HG02973 (cell line): Measurements from ENCODE around the gene ZNF608.

Experiments
- ATAC-seq: cut with Tn5 transposase; IDR thresholded peaks from one replicate; pipeline ENCODE4 v1.9.1; 2021; ENCODE audit warnings: moderate library complexity; ENCODE audit not compliant: unreplicated experiment

ZNF608 gene

DNA sequence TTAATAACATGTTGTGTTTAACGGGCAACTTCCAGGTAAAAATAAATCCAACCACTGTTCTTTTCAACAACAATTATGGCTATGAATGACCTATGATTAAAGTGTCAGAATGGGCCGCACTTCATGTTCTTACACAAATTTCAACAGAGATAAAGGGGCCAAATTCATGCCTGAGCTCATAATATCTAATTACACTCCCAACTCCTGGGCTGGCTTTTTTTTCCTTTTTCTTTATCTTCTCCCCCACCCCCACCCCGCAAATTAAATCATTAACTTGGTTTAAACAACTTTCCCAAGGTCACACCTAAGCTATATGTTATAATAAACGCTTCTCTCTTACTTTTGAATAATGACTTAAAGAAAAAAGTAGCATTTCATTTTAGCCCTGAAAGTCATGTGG is 25.8 kb downstream of the ZNF608 start:
- ATAC-seq = no peak

DNA sequence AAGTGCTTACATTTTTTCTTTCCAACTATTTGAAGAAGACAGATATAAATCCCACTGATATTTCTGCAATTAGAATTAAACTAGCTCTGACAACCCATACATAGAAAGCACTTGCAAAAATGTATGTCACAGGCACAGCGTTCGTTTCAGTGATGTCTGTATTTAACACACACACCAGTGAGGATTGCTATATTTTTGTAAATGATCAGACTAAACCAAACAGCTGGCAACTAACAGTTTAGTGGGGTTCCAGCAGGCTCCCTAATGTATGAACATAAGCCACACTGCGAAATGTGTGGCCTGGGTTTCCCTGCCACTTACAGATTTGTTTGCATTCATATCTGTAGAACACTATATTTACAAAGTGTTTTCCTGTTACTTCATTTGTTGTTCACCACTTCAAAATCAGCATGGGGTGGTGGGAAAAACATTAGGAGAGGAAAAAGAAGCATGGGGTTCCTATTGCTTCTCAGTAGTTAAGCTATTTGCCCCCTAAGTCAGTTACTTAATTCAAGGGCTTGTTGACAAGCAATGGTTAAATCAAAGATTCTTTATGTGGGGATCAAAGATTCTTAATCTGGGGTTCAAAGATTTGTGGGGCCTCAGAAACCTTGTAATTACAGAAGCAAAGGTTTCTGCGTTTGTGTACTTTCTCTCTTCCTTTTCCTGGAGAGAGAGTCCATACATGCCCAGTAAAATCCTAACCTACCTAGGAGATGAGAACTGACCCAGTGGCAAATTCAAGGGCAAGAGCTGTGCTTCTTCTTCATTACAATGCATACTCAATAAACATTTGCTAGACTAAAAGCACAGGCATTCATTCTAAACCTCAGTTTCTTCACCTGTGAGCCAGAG is 27.1 kb downstream of the ZNF608 start:
- no peak for ATAC-seq

DNA sequence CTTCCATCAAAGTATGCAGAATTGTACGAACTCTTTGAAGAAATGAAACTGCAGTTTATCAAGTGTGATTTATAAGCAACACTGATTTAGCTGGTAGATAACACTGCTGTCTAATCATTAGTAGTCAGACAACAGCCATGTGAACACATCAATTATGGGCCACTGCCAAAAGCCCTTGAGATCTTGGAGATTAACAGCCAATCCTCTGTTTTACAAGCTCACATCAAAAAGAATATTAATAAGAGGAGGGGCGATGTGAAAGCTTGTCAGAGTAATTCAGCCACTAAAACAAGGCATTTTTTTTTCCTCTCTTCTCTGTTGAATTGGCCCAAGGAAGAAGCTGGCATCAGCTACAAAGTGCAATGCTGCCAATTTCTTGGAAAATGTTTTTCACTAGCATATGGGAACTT is 28.1 kb downstream of the ZNF608 start:
- ATAC-seq = no peak

DNA sequence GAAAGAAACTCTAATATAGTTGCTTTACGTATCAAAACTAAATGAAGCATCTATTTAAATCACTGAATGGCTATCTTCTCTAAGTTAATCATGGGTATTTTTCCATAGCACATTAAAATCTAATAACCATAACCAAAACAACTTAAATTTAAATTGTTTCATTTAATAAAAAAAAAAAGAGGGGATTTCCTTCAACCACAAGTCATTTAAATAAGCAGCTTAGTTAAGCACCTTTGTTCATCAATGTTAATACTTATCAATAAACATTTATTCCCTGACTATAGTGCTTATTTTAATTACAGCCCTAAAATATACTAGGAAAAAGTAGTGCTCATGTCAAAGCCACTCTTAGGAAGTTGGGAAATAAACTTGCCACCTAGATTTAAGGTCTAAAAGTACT is 30.3 kb downstream of the ZNF608 start:
- no peak for ATAC-seq

DNA sequence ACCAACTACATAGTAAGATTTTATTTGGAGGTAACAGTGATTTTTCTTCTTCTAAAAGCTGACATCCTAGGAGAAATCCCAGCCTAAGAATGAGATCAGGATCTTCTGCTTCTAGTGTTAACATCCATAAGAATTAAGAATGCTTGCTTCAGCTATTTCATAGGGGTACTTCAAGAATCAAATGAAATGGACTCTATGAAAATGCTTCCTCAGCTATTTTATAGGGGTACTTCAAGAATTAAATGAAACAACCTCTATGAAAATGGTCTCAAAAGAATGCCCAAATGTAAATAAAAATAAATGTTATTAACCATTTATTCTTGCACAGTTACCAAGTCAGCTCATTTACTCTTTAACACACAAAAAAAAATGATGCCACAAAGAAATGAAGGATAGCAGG is 31.5 kb downstream of the ZNF608 start:
- ATAC-seq = no peak

DNA sequence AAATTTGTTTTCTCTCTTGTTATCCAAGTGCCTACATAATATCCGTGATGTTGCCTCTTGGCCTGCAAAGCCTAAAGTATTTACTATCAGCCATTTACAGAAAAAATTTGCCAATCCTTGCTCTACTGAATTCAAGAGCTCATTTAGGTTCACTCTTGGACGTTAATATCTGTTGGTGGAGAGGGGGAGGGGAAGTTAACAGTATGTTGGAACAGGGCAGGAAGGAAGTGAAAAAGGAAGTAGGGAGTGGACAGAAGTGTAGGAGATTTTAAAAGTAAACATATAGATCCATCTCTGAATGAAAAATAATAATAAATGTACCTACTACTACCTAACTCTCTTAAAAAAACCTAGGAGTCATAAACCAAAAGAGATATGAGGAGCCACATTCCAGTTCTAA is 32.8 kb downstream of the ZNF608 start:
- ATAC-seq = no peak

DNA sequence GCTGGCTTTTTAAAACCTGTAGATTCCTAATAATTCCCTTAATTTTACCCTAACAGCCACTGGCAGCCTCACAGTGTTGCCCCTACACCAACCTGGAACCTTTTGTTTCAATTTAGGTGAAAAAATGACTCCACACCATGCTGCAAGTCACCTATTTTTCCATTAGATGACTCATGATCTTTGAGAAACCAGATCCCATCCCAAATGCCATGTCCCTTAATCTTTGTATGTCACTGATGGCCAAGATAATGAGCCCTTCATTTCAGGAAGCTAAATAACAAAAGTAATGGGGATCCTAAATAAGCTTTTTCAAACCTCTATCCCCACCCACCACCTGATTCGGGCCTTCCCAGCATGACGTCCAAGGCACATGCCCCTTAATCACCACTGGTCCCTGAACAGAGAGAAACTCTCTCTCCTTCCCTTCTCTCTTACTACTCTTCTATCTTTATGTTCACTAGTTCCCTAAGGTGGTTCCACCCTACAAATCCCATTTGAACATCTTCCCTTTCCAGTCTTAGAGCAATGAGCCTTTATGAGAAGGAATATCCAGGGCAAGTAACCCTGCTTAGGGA is 33.6 kb downstream of the ZNF608 start:
- no peak for ATAC-seq

DNA sequence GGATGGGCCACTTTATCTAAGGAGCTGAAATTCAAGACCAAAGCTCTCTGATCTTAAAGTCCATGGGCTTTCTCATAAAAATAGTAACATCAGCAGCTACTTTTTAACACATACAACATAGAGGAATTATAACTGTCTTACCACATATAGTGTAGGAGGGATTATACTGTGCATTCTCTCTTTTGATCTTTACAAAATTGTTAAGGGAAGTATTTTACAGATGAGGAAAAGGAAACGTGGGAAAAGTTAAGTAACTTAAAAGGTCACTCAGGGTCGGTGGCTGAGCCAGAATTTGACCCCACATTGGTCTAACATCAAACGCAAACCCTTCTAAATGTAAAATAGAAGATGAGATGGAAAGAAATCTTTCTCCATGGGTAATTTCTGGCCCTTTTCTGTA is 38.4 kb downstream of the ZNF608 start:
- no peak for ATAC-seq

DNA sequence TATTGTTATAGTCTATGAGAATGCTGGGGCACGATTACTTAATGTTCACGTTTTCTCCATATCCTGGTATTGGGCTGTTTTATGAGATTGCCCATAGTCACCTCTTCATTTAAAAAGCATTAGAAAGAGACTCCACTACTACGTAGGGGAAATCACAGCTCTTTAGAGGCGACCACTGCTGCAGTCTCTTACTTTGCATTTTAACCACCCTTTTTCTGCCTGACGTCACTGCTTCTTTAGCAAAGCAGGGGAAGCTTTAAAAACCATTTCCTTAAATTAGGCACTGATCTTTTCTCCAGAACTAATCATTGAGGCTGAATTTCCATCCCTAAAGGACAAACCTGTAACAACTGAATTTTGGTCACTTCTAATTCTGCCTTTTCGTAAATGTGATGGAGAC is 38.9 kb downstream of the ZNF608 start:
- no peak for ATAC-seq

DNA sequence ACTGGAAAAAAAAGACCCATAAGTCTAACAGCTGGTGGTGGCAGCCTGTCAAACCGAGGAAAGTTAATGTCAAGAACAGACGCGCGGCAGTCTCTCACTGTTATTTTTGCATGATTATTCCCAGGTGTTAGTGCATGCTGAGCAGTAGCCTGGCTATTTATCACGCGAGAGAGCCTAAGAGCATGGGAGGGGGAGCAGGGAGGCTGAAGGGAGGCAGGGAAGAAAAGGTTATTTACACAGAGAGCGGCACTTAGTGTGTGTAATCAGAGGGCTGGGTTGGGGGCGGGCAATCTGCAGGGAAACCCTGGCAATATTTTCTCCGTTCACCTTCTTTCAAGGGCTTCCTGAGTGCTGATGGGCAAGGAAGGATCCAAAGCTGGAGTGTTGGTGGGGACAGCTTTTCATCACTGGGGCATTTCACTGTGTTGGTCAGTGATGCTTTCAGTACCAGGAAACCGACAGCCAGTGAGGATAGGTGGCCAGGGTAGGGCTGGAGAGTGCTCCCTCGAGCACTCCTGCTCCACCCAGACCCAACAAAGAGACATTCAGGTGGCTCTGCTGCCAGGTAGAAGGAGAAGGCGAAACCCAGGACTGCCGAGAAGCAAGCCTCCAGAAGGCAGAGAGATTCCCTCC is 39.6 kb downstream of the ZNF608 start:
- no peak for ATAC-seq

DNA sequence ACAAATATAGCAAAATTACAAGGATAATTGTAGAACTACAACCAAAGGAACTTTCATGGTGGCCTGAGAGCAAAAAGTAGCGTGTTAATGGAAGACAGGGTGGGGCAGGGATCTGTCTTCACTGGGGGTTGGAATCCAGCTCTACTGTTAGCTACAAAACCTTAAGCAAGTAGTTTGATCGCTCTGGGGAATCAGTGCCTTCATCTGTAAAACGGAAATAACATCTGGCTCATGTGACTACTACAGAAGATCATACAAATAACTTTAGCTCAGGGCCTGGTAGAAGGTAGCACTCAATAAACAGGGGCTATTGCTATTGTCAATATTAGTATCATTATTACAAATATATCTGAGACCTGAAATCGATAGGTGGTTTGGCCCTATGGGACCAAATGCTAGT is 40.4 kb downstream of the ZNF608 start:
- no peak for ATAC-seq

DNA sequence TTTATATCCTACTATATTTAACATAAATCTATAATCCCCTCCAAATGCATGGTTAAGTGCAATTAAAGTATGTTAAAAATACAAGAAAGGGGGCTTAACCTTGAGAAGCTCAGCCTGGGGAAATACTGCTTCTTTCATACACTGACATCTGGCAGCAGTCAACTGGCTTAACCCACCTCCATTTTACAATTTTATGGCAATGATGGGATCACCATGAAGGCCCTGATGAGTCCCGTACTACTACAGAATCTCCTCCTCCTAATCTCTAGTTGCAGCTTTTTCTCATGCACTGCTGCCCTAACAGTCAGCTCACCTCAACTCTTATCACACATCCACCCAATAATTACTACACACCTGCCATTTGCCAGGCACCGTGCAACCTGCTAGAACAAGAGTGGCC is 40.9 kb downstream of the ZNF608 start:
- no peak for ATAC-seq

DNA sequence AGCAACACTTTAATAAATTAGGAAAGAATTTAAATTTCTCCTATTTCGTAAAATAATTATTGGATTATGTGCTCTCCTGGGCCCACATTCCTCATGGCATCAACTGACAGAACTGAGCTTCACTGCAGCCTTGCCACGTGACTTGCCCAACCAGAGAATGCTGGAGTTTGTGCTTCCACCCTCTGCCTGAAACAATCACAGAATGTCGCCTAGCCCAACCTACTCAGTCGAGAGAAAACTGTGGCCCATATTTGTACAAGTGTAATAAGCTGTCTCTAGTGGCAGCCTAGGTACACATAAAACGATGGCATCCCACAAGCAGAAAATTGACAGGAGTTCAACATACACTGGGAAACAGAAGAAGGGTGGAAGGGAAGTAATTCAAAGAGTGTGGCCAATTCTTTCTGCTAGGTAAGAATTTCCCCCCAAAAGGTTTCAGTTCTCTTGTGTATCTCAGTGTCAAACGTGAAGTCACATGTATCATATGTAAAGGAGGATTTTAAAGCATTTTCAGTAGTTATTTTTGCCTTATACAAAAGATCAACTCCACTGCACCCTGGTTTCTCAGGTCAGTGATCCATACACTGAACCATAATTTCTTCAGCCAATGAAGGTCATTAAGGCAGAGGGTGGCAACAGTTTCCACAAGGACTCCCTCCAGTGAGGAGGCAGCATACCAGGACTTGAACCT is 41.7 kb downstream of the ZNF608 start:
- ATAC-seq = peak; percentile 91

DNA sequence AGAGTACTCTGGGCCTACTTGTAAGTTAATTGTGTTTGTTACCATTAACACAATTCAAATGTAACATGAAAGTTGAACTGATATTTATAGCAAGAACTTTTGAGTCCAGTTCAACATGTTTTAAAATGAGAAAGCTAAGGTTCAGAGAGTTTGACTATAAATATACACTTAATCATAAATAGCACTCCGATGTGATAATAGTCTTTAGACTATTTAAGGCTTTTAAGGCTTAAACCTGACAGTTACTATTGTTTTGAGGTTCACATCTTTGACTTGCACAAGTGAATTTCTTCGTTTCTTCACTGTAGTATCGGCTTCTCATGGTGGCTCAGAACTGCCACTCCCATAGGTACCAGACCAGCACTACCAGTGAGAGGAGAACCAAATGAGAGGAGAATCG is 42.4 kb downstream of the ZNF608 start:
- no peak for ATAC-seq

DNA sequence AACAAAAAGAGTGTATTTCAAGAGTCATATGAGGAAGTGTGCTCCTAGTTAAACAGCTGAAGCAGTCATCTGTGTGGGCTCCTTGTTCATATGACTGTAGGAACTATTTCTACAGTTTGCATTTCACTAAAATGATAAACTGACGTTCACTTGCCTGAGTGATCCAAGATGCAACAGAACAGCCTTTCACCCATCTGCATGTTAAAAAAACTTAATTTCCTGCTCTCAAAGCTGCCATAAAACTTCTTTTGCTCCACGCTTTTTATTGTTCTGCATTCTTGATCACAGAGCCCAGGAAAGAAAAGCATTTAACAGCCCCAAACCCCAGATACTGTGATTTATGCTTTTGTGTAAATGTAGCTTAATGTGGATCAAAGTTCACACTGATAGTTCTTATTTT is 43.9 kb downstream of the ZNF608 start:
- no peak for ATAC-seq

DNA sequence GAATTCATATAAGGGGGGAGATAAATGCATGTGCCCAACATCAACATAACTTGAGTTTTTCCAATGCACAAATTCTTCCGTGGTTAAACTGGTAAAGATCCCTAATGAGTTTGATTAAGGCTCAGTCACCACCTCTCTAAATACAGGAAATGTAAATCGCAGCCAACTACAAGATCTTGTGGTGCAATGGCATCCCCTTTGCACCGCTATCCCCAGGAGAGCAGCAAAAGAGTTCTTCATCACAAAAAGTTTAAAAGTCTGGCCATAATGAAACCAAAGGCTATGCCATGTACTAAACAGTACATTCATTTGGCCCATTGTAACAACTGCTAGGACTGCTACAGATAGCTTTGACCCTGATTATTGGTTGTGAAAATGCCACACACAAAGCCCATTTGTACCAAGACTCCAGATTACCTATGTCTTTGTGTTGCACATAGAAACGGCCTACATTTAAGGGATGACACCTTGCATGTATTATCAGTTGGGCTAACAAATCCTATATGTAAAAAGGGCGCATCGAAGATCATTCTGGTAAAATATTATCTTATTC is 44.5 kb downstream of the ZNF608 start:
- no peak for ATAC-seq

DNA sequence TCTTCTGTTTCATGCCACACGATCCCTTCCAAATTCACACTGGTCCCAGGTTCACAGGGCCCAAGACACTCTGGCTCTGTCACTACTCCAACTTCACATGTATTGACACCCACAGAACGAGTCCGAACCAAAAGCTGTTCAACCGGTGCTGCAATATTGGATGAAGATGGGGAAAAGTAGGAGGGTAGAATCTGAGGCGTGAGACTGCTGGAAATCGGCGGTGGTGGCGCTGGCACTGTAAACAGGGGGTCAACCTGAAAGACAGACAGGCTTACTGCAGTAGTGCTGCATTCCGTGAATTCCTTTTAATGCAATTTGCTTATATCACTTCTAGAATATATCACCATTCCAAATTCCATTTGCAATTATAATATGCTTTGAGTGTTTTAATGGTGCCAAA is 45.4 kb downstream of the ZNF608 start:
- no peak for ATAC-seq

DNA sequence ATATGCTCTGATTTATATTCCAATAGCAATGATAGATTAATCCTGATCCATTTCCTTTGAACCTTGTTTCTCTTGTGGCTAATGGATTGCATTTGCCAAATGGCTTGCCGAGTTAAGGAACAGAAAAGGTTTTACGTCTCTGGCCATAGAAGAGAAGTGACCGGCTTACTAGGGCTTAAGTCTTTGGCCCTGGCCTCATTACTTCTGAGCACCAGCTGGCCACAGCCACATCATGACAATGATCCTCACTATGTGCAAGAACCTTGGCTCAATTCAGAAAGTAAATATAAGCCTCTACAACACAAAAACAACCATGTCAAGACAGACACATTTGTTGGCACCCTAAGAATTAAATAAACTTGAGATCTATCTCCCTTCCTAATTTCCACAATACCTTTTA is 46.1 kb downstream of the ZNF608 start:
- no peak for ATAC-seq

DNA sequence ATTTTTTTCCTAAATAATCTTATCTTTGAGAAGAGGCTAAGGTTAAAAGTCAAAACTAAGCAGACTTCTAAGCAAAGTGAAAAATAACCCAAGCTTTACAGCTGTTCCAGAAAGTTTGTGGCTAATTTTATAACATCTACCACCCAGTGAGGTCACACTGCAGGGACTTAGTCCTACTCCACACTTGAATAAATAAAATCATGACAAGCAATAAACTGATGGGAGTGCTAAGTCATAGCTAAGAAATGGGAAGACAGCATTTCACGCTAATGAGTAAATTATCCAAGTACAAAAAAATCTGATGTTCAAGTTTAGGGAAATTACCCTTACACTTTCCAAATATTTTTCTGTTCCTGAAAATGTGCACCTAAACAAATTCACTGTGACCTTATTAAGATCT is 47.7 kb downstream of the ZNF608 start:
- ATAC-seq = no peak

DNA sequence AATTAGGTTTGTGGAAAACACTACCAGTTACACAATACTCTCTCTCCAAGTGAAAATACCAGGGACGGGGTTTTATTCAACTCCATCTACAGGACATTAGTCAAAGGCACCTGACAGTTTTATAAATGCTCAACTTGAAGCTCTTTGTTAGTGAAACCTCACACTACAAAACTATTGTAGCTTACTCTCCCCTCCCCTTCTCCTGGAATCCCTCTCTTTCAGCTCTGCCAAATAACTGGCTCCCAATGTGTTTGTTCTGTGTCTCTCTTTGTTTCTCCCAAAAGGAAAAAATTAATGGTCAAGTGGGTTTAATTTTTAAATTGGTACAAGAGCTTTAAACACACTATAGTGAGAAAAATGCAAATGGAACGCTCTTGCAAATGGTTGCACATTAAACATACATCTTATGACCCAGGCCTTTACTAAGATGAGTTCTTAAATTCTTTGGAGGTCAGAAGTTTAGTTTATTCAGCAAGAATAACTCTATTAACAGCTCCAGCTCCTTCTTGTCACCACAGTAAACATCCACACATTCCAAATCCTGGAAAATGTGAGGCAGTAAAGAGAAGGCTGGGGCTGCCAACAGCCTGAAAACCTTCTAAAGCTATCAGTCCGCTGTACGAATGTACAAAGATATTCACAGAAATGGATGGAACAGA is 48.4 kb downstream of the ZNF608 start:
- no peak for ATAC-seq

DNA sequence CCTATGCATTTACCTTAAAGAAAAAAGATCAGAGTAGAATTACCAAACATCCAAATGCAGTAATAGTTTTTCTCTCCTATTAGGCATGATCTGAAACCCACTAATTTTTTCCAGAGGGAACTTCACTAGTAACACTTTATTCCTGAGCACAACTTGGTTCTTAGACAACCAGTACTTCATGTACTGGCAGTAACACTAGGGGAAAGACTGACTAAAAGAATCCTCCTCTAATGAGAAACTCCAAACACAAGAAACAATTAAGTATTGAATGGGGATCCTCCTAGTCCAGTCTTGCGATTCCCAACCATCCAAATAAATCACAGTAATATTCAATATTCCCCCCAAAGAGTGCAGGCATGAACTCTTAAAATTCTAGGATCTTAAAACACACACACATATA is 48.9 kb downstream of the ZNF608 start:
- ATAC-seq = no peak
